GM21619 (cell line): ENCODE data around the gene SEMA4A.
"Not testable (repeated sequence)": the region's sequence is repeated elsewhere in the genome, so short reads cannot be mapped to it uniquely, and the experiment has no call there.

Experiments used
- ATAC-seq: cut with Tn5 transposase; IDR thresholded peaks from one replicate; pipeline ENCODE4 v1.9.1; 2021; ENCODE audit not compliant: unreplicated experiment

SEMA4A gene

DNA sequence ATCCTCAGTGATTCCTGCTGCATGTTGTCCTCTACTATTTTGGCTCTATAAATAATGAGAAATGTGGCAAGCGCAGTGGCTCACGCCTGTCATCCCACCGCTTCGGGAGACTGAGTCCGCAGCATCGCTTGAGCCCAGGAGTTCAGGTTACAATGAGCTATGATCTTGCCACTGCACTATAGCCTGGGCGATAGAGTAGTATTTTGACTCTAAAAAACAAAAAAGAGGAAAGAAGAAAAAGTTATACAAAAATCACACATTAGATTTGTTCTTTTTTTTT lies 39.8 kb downstream of the SEMA4A start:
- ATAC-seq = no peak

DNA sequence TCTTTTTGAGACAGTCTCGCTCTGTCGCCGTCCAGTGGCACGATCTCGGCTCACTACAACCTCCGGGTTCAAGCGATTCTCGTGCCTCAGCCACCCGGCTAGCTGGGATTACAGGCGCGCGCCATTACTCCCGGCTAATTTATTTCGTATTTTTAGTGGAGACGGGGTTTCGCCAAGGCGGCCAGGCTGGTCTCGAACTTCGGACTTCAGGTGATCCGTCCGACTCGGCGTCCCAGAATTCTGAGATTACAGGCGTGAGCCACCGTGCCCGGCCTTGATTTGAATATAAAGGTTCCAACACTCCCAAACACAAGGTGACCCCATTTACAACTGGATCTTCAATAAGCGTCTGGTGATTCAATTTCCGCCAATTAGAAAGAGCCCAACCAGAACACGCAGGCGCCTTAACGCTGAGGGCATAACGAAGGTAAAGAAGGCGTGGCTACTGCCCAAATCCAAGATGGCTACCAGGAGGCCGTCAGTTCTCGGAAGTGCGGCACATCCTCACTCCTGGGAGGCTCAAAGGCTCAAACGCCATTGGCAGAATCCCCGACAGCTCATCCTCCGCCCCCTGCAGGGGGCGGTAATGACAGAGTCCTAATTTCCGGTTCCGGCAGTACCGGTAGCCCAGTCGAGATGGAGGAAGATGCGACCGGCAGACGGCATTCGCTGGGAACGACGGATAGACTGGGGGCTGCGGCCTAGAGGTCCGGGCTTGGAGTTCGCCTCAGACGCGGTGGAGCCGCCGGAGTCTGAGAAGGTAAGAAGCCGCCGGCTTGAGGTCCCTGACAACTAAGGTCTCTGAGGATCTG lies 40.3 kb downstream of the SEMA4A start, which contains the start of gene SLC25A44:
Gene SLC25A44, plus strand, starts transcription at position 617 of the 812 bp plus-strand sequence. CDS start 5,744 bp downstream, outside the sequence.
- peak; percentile 89 for ATAC-seq

GRCh38 chr1:156194300-156194652 lies 40.9 kb downstream of the SEMA4A start:
- ATAC-seq = peak; percentile 6

GRCh38 chr1:156195853-156196252 lies 42.5 kb downstream of the SEMA4A start:
- no peak for ATAC-seq

- ATAC-seq = no peak
These were observed 43.1 kb downstream of the SEMA4A start for GRCh38 chr1:156196445-156196844.

DNA sequence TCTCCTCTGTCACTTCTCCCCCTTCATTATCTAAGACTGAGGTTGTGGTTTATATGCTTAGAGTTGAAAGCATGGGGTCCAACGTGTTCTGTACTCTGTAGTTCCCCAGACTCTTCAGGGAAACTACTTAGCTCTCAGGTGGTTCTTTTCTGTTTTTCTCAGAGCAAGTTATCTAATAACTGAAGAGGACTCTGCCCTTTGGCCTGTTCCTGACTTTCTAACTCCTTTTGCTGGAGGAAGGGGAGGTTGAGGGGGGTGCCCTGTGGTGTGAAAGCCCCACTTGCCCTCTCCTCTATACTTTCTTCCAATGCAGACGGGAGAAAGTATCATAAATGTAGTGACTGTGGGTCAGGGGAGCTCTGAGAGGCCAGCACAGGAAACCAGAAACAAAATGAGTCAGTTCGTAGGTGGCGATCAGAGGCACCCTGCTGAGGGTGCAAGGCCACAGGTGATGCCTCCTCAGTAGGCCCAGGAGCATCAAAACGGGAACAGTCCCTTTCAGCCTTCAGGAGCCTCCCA lies 45.5 kb downstream of the SEMA4A start:
- ATAC-seq = no peak

DNA sequence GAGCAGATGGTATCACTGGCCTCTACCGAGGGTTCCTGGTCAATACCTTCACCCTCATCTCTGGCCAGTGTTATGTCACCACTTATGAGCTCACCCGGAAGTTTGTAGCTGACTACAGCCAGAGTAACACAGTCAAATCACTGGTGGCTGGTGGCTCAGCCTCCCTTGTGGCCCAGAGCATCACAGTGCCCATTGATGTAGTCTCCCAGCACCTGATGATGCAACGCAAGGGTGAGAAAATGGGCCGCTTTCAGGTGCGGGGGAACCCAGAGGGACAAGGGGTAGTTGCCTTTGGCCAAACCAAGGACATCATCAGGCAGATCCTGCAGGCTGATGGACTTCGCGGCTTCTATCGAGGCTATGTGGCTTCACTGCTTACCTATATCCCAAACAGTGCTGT lies 46.7 kb downstream of the SEMA4A start:
- no peak for ATAC-seq

GRCh38 chr1:156203331-156203730 lies 49.9 kb downstream of the SEMA4A start:
- ATAC-seq = no peak

GRCh38 chr1:156204686-156205085 lies 51.3 kb downstream of the SEMA4A start:
- ATAC-seq = no peak

DNA sequence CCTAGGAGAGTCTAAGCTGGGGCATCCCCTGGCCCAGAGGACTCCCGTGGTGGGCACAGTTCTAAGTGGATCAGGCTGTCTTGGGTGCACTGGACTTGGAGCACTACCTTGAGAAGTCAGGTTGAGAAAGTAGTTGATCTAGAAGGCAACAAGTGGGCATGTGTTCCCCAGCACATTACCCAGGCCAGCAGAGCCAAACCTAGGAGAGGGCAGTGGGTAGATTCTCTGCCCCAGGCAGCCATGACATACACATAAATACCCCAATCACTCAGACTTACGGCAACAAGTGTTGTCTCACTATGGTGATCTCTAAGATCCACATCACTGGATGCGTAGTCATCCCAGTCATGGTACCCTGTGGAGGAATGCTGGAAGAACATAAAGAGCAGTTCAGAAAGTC lies 57.9 kb downstream of the SEMA4A start:
- no peak for ATAC-seq

DNA sequence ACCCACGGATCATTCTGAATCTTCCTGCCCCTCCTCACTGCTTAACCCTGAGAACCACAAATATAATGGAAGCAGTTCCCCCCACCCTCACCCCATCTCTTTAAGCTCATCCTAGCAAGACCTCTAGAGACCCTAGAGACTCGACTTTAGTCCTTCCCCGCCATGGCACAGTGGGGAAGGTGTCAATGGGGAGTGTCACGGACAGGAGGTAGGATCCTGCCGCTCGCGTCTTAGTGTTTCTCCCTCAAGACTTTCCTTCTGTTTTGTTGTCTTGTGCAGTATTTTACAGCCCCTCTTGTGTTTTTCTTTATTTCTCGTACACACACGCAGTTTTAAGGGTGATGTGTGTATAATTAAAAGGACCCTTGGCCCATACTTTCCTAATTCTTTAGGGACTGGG lies 58.7 kb downstream of the SEMA4A start:
- ATAC-seq = no peak

GRCh38 chr1:156212833-156213643 lies 59.7 kb downstream of the SEMA4A start, which contains the start of gene PMF1:
Gene PMF1, plus strand, starts transcription at chr1:156213007. Its CDS starts 9 bp downstream, at chr1:156213016.
- ATAC-seq = peak; percentile 85

DNA sequence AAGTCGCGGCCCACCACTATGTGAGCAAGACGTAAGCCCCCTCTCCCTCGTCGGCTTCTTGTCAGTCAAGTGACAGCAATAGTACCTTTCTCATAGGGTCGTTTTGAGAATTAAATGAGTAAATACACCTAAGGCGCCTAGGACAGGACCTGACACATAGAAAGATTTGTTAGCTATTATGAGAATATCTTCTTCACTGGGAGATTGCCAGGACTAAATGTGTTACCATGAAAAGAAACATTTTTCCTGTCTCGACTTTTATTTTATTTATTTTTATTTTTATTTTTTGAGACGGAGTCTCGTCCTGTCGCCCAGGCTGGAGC lies 60.2 kb downstream of the SEMA4A start:
- no peak for ATAC-seq

DNA sequence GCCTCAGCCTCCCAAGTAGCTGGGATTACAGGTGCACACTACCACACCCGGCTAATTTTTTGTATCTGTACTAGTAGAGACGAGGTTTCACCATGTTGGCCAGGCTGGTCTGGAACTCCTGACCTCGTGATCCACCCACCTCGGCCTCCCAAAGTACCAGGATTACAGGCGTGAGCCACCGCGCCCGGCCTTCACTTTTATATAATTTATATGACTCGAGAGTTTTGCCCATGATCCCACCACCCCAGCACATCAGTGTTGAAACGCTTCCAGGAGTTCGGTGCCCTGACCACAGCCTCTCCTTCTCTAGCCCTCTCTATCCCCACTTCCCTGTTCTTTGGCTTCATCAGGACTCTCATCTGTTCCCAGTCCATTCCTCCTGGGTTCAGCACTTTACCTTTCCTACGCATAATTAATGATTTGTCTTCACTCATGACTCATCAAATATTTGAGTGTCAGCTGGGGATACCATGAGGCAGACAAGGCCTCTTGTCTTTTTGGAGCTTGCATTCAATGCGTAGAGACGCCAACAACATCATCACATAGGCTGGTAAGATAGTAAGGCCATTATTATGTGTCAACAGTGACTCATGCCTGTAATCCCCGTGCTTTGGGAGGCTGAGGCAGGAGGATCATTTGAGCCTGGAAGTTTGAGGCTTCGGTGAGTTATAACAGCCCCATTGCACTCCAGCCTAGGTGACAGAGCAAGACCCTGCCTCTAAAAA lies 60.8 kb downstream of the SEMA4A start:
- no peak for ATAC-seq

GRCh38 chr1:156216361-156217086 lies 63.1 kb downstream of the SEMA4A start:
- ATAC-seq = not testable (repeated sequence)

DNA sequence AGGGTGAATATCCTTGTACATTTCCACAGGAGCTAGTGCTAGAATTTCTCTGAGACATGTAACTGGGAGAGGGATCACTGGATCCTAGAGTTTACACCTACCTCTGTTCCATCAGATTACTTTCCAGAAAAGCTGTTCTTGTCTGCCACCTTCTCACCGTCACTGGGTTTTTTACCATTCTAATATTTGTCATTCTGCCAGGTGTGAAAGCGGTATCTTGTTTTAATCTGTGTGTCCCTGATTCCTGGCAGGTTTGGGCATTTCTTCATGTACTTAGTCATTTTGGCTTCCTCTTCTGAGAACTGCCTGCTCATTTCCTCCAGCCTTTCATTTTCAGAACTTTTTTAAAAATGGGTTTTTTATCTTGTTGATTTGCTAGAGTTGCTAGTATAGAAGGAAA lies 64.5 kb downstream of the SEMA4A start:
- ATAC-seq = no peak

GRCh38 chr1:156220226-156220625 lies 66.8 kb downstream of the SEMA4A start:
- ATAC-seq = no peak

DNA sequence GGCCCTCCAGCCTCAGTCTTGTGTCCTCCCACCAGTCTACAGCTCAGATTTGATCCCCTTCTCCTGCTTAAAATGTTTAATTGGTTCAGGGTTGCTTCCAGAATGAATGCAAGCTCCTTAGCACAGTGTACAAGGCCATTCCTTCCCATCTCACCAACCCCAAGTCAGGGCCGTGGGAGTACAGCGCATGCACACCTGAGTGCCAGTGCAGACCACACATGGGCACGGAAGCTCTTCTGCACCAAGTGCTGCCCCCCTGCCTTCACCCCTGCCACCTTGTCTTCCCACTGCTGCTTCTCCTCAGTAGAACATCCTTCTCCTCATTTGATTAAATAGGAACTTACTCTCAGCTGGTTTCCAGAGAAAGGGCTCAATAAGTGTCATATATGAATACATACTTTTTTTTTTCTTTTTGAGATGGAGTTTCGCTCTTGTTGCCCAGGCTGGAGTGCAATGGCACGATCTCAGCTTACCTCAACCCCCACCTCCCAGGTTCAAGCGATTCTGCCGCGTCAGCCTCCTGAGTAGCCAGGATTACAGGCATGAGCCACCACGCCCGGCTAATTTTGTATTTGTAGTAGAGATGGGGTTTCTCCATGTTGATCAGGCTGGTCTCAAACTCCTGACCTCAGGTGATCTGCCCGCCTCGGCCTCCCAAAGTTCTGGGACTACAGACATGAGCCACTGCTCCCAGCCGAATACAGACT lies 68.8 kb downstream of the SEMA4A start:
- ATAC-seq = no peak

DNA sequence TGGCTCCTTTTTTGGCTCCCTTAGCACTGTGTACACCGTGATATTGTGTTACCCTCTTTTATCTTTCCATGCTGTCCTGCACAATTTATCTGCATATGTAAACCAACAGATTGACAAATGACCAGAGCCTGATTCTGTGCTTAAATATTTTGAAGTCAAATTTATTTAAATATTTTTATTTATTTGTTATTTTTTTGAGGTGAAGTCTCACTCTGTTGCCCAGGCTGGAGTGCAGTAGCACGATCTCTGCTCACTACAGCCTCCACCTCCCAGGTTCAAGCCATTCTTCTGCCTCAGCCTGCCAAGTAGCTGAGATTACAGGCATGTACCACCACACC lies 72.3 kb downstream of the SEMA4A start:
- no peak for ATAC-seq

DNA sequence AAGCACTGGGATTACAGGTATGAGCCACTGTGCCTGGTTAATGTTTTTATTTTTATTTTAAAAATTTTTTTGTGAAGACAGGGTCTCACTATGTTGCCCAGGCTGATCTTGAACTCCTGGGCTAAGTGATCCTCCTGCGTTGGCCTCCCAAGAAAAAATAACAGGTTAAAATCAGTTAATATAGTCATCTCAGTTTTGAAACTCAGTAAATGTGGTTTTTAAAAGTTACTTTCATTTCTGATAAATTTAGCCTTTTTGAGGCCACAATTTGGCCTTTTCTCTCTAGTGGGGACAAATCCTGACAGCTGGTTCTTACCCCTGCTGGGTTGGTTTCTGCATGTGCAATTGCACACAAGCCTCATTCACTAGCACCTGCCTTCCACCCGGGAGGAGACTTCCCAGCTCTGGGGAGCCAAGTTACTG lies 72.7 kb downstream of the SEMA4A start:
- peak; percentile 65 for ATAC-seq
